H1 (cell line): ENCODE results near the gene CGNL1. TPM values are rescaled to one million over a fixed set of nuclear protein-coding genes. Genes with fewer than 3 reads are reported as not detected.

Experiments
- CHD7 ChIP-seq: fragments of 300-600 bp; sonication (generic); IDR thresholded peaks from 2 replicates; pipeline ENCODE4 v1.7.1; 2012; ENCODE audit warnings: low read length, moderate library complexity, mild to moderate bottlenecking, inconsistent platforms; ENCODE audit not compliant: insufficient replicate concordance
- JUND ChIP-seq: IDR thresholded peaks from 2 replicates; pipeline ENCODE4 v1.6.1; 2011; ENCODE audit warnings: mild to moderate bottlenecking, improper control_type of control experiment, low read length
- PHF8 ChIP-seq: fragments of 200-600 bp; sonication (generic); conservative IDR thresholded peaks from 2 replicates; pipeline ENCODE4 v1.7.1; 2012; ENCODE audit warnings: low read depth, mild to moderate bottlenecking, inconsistent platforms, low read length, moderate library complexity
- RNF2 ChIP-seq: fragments of 200-900, 300-1000 bp; sonication (generic); IDR thresholded peaks from 2 replicates; pipeline ENCODE4 v1.7.1; 2016; ENCODE audit warnings: borderline replicate concordance, low read depth, mild to moderate bottlenecking, antibody characterized with exemption, low read length; ENCODE audit not compliant: poor library complexity, severe bottlenecking; ENCODE audit errors: missing control alignments
- TBP ChIP-seq: IDR thresholded peaks from 2 replicates; pipeline ENCODE4 v1.6.1; 2011; ENCODE audit warnings: low read depth, low read length, improper control_type of control experiment
- polyA plus RNA-seq, 7 experiments: library from polyadenylated mRNA; depleted of rRNA in 3 of 7; stranded (reverse) in 5 of 7; unstranded in 2 of 7; fragments of >200 nt in 5 of 7; fragments of 200-250 nt in 2 of 7; gene quantifications; 1 replicate in 5 of 7; 2 replicates in 1 of 7; 4 replicates in 1 of 7; pipeline versions ENCODE4 v1.2.1 to v1.2.3, GENCODE V29; 2011 to 2013; ENCODE audit warnings: missing spikeins in 2 of 7, mixed read lengths in 2 of 7
- total RNA-seq: library from RNA; stranded (reverse); fragmentation: NEBNext Ultra II Directional; extraction: Animal tissue kit (Norgen Biotek cat#: 25700); gene quantifications from 2 replicates; pipeline ENCODE4 v1.2.1, GENCODE V29; 2021
- TF ChIP-seq, protein P1 (sequence below): IDR thresholded peaks from 2 replicates; pipeline ENCODE4 v1.6.1; 2012; ENCODE audit warnings: inconsistent platforms
- TF ChIP-seq, protein P2 (sequence below): IDR thresholded peaks from 2 replicates; pipeline ENCODE4 v1.6.1; 2011; ENCODE audit warnings: low read length, improper control_type of control experiment

The CGNL1 gene
- total and polyA plus RNA-seq, 2 of the 8 experiments (the other 6 are each of a cell fraction or from before 2014, with no cell fraction given), result 21.8 to 75.6 TPM

GRCh38 chr15:57586661-57587424, 210.5 kb downstream of the CGNL1 start (continued):
- TF ChIP-seq CHD7 (no peak), JUND (no peak), TBP (no peak), PHF8 (no peak), RNF2 (no peak)
- TF ChIP-seq, protein P1, sequence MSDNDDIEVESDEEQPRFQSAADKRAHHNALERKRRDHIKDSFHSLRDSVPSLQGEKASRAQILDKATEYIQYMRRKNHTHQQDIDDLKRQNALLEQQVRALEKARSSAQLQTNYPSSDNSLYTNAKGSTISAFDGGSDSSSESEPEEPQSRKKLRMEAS, result no peak
- TF ChIP-seq, protein P2, sequence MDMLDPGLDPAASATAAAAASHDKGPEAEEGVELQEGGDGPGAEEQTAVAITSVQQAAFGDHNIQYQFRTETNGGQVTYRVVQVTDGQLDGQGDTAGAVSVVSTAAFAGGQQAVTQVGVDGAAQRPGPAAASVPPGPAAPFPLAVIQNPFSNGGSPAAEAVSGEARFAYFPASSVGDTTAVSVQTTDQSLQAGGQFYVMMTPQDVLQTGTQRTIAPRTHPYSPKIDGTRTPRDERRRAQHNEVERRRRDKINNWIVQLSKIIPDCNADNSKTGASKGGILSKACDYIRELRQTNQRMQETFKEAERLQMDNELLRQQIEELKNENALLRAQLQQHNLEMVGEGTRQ, result no peak
- TF ChIP-seq, all 59 proteins: peak for 0
